ENCODE data around the gene RASGRF1. TPM values are rescaled to one million over a fixed set of nuclear protein-coding genes. Genes with fewer than 3 reads are reported as not detected.

Gene RASGRF1
- total RNA-seq, 1 donor from 2014 or later, result 11.4 TPM

GRCh38 chr15:78990278-78990677 lies 100.3 kb downstream of the RASGRF1 start:
- Mint-ChIP-seq H3K4me3 (no peak overlapping the region), H3K36me3 (ENCODE audit: low read depth) (peaks cover 3% of the 10 kb centered on the region), H3K27me3 (no peaks in the 10 kb centered on the region), H3K4me1 (peaks cover 26% of the 10 kb centered on the region), H3K9me3 (no peaks in the 10 kb centered on the region), H3K27ac (no peak overlapping the region)
- CTCF ChIA-PET, result interaction anchor here (1.7 kb wide), 1 partner anchor 10 kb away, joined by 6 read pairs; no protein-coding TSS in a partner anchor
- DNase-seq (no peak), ATAC-seq (ENCODE audit: low read depth) (no peak)
- POLR2A ChIA-PET, result no interaction called here
- TF ChIP-seq, protein P1, sequence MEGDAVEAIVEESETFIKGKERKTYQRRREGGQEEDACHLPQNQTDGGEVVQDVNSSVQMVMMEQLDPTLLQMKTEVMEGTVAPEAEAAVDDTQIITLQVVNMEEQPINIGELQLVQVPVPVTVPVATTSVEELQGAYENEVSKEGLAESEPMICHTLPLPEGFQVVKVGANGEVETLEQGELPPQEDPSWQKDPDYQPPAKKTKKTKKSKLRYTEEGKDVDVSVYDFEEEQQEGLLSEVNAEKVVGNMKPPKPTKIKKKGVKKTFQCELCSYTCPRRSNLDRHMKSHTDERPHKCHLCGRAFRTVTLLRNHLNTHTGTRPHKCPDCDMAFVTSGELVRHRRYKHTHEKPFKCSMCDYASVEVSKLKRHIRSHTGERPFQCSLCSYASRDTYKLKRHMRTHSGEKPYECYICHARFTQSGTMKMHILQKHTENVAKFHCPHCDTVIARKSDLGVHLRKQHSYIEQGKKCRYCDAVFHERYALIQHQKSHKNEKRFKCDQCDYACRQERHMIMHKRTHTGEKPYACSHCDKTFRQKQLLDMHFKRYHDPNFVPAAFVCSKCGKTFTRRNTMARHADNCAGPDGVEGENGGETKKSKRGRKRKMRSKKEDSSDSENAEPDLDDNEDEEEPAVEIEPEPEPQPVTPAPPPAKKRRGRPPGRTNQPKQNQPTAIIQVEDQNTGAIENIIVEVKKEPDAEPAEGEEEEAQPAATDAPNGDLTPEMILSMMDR (IDR thresholded peaks at IDR 0.05), result no peak
- intact Hi-C loops (cut with micrococcal nuclease), result no loop called here

GRCh38 chr15:78989701-78990240 lies 100.8 kb downstream of the RASGRF1 start:
- DNase-seq (no peak), ATAC-seq (ENCODE audit: low read depth) (no peak)
- Mint-ChIP-seq H3K4me1 (peaks cover 26% of the 10 kb centered on the region), H3K9me3 (no peaks in the 10 kb centered on the region), H3K4me3 (no peak overlapping the region), H3K27ac (peak overlapping the region; percentile 24), H3K27me3 (no peaks in the 10 kb centered on the region), H3K36me3 (ENCODE audit: low read depth) (peaks cover 3% of the 10 kb centered on the region)
- TF ChIP-seq, protein P1 (IDR thresholded peaks at IDR 0.05), result no peak
- ChIA-PET POLR2A (interaction anchor here (1.4 kb wide), 1 partner anchor 8 kb away, joined by 5 read pairs; no protein-coding TSS in a partner anchor), CTCF (interaction anchor here (1.7 to 2.3 kb wide), 2 partner anchors 10 to 36 kb away, joined by 6 to 8 read pairs; no protein-coding TSS in a partner anchor)
- intact Hi-C loops (cut with micrococcal nuclease), result no loop called here

DNA sequence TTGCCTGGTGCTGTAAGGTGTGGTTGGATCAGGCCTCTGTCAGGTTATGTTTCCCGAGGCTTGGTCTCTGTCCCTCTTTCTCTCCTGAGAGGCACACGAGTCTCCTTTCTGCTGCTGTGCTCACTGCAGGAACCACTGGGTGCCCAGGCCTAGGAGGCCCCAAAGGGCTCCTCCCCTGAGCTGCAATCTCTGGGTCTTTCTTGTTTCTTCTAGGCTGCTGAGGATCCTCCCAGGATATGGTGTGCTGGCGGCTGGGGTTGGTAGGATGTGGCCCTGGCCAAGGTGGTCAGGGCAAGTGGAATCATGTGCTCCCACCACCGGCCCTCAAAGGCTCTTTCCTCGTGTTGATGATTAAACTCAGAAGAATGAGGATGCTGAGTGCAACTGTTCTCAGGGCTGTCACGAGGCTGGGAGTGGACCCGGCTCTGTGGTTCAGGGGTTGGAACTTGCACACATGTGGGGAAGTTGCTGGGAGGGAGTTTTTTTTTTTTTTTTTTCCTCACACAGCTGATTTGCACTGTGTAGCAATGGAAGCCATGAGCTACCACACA lies 102.1 kb downstream of the RASGRF1 start:
- ChIA-PET CTCF (interaction anchor here (1.4 to 2.3 kb wide), 3 partner anchors 8 to 37 kb away, joined by 3 to 8 read pairs (median 6); no protein-coding TSS in a partner anchor), POLR2A (interaction anchor here (1.0 to 1.4 kb wide), 2 partner anchors 9 to 10 kb away, joined by 3 to 5 read pairs; no protein-coding TSS in a partner anchor)
- Mint-ChIP-seq H3K9me3 (no peaks in the 10 kb centered on the region), H3K4me3 (no peak overlapping the region), H3K27ac (peak overlapping the region; percentile 55), H3K4me1 (peaks cover 26% of the 10 kb centered on the region), H3K27me3 (no peaks in the 10 kb centered on the region), H3K36me3 (ENCODE audit: low read depth) (peaks cover 3% of the 10 kb centered on the region)
- no peak for DNase-seq
- peak; percentile 21 for ATAC-seq (ENCODE audit: low read depth)
- intact Hi-C loops (cut with micrococcal nuclease), result no loop called here
- TF ChIP-seq, protein P1 (IDR thresholded peaks at IDR 0.05), result no peak

GRCh38 chr15:78987556-78988360 lies 102.8 kb downstream of the RASGRF1 start:
- ChIA-PET POLR2A (no interaction called here), CTCF (interaction anchor here (1.4 to 2.3 kb wide), 2 partner anchors 17 to 38 kb away, joined by 3 to 8 read pairs; no protein-coding TSS in a partner anchor)
- Mint-ChIP-seq H3K36me3 (ENCODE audit: low read depth) (peaks cover 3% of the 10 kb centered on the region), H3K27me3 (no peaks in the 10 kb centered on the region), H3K4me1 (peaks cover 21% of the 10 kb centered on the region), H3K4me3 (no peak overlapping the region), H3K27ac (no peak overlapping the region), H3K9me3 (no peaks in the 10 kb centered on the region)
- DNase-seq, result no peak
- intact Hi-C loops (cut with micrococcal nuclease), result no loop called here
- no peak for ATAC-seq (ENCODE audit: low read depth)
- TF ChIP-seq, protein P1 (IDR thresholded peaks at IDR 0.05), result no peak

Measured in activated B cell treated with CpG ODN at 0.5 μM for 24 hours (primary cell).